Natural killer cell (primary cell): ENCODE data around the gene MIF4GD. TPM values are rescaled to one million over a fixed set of nuclear protein-coding genes. Genes with fewer than 3 reads are reported as not detected.

ENCODE experiments used
- ATAC-seq, 3 donors: fragments of 150-1000 bp in 2 of 3; fragments of 200-7000 bp in 1 of 3; cut with Tn5 transposase; 1 replicate in 1 of 3; 2 replicates in 2 of 3; pipeline ENCODE4 v1.10.0; 2021; ENCODE audit warnings: mild to moderate bottlenecking in 2 of 3, moderate library complexity in 2 of 3
- DNase-seq, 2 donors: peaks; one replicate each; pipeline versions ENCODE4 v3.0.0 to v3.0.0-alpha.2; 2013 to 2021; ENCODE audit warnings: mixed read lengths in 1 of 2
- H3K27ac ChIP-seq: one replicate; pipeline ENCODE4 v1.5.1; 2013; ENCODE audit warnings: mild to moderate bottlenecking, low read length
- H3K27me3 ChIP-seq: one replicate; pipeline ENCODE4 v1.6.1; 2013; ENCODE audit warnings: low read length; ENCODE audit not compliant: control insufficient read depth, insufficient read depth
- H3K36me3 ChIP-seq: one replicate; pipeline ENCODE4 v1.6.1; 2013; ENCODE audit warnings: low read length; ENCODE audit not compliant: control insufficient read depth, insufficient read depth
- H3K4me1 ChIP-seq: one replicate; pipeline ENCODE4 v1.6.1; 2013; ENCODE audit warnings: low read length; ENCODE audit not compliant: control insufficient read depth, insufficient read depth
- H3K4me3 ChIP-seq: one replicate; pipeline ENCODE4 v1.5.1; 2013; ENCODE audit warnings: low read length
- H3K9me3 ChIP-seq: one replicate; pipeline ENCODE4 v1.6.1; 2013; ENCODE audit warnings: low read length; ENCODE audit not compliant: control insufficient read depth, insufficient read depth
- H3K27ac Mint-ChIP-seq, 2 donors: one replicate each; pipeline ENCODE4 v1.8.0; 2022; ENCODE audit warnings: mild to moderate bottlenecking in 2 of 2, mixed read lengths in 2 of 2, moderate library complexity in 1 of 2
- H3K27me3 Mint-ChIP-seq, 2 donors: one replicate each; pipeline ENCODE4 v1.8.0; 2022; ENCODE audit warnings: low read depth in 2 of 2, mixed read lengths in 2 of 2
- H3K36me3 Mint-ChIP-seq: one replicate; pipeline ENCODE4 v1.8.0; 2022; ENCODE audit warnings: mixed read lengths
- H3K4me1 Mint-ChIP-seq, 2 donors: one replicate each; pipeline ENCODE4 v1.8.0; 2022; ENCODE audit warnings: mixed read lengths in 2 of 2
- H3K4me3 Mint-ChIP-seq: one replicate; pipeline ENCODE4 v1.8.0; 2022; ENCODE audit warnings: mild to moderate bottlenecking, moderate library complexity, mixed read lengths
- H3K9me3 Mint-ChIP-seq, 2 donors: one replicate each; pipeline ENCODE4 v1.8.0; 2022; ENCODE audit warnings: mixed read lengths in 2 of 2
- CTCF ChIP-seq: fragments of 200-600 bp; IDR thresholded peaks from one replicate; pipeline ENCODE4 v1.8.0; 2022; ENCODE audit warnings: antibody characterized with exemption
- WGBS: methylation state at CpG from one replicate; pipeline ENCODE4 v1.1.7; 2013; ENCODE audit warnings: missing lambda C conversion rate; ENCODE audit not compliant: insufficient coverage; 5-methylcytosine and 5-hydroxymethylcytosine counted together
- intact Hi-C: fragments of 100-400 bp; cut with micrococcal nuclease; formaldehyde crosslinking; loops from one replicate; pipeline ENCODE4 v1.14.2; 2022
- total RNA-seq, 4 donors: library from RNA; stranded (reverse); fragments of 120-200 nt in 1 of 4; gene quantifications; one replicate each; pipeline versions ENCODE4 v1.2.3 to v1.2.4, GENCODE V29; 2013 to 2022

Gene MIF4GD
- total RNA-seq, 3 donors from 2014 or later (not counting 1 experiment from before 2014, with no cell fraction given), result 44.5 to 56.9 (median 50.3) TPM

- ATAC-seq (no peak), DNase-seq (no peak)
- Mint-ChIP-seq H3K4me1 (peaks cover 66 to 67% of the 10 kb centered on the region in 2 donors), H3K27me3 (no peaks in the 10 kb centered on the region), H3K36me3 (no peaks in the 10 kb centered on the region), H3K9me3 (no peaks in the 10 kb centered on the region), H3K27ac (peak overlapping the region; percentile 16 to 30), H3K4me3 (no peak overlapping the region)
- Histone ChIP-seq H3K4me3 (no peak overlapping the region), H3K27ac (peak overlapping the region; percentile 35), H3K4me1 (peaks cover 23% of the 10 kb centered on the region), H3K27me3 (no peaks in the 10 kb centered on the region), H3K9me3 (no peaks in the 10 kb centered on the region), H3K36me3 (no peaks in the 10 kb centered on the region)
- WGBS, result 91% methylated on average over 8 of the region's 8 CpGs
- intact Hi-C loops, result no loop called here
- no peak for TF ChIP-seq CTCF
Observed at GRCh38 chr17:75252039-75252816, 18.8 kb downstream of the MIF4GD start.

GRCh38 chr17:75250009-75250471, 21.0 kb downstream of the MIF4GD start:
- H3K27me3 Mint-ChIP-seq, result no peaks in the 10 kb centered on the region
- WGBS, result 51% methylated on average over 11 of the region's 11 CpGs
- intact Hi-C loops, result no loop called here
- no peak for ATAC-seq
- H3K36me3 Mint-ChIP-seq, result no peaks in the 10 kb centered on the region
- peak overlapping the region; percentile 28 to 62 for H3K27ac Mint-ChIP-seq
- H3K9me3 ChIP-seq, result no peaks in the 10 kb centered on the region
- peak in 1 of 2 donors; percentile 65 for DNase-seq
- H3K27ac ChIP-seq, result no peak overlapping the region
- no peak for TF ChIP-seq CTCF
- peaks cover 44 to 45% of the 10 kb centered on the region in 2 donors for H3K4me1 Mint-ChIP-seq
- H3K4me3 Mint-ChIP-seq, result no peak overlapping the region
- H3K36me3 ChIP-seq, result peaks cover 17% of the 10 kb centered on the region
- peaks cover 26% of the 10 kb centered on the region for H3K4me1 ChIP-seq
- no peaks in the 10 kb centered on the region for H3K9me3 Mint-ChIP-seq
- H3K27me3 ChIP-seq, result no peaks in the 10 kb centered on the region
- H3K4me3 ChIP-seq, result no peak overlapping the region

- Mint-ChIP-seq H3K36me3 (no peaks in the 10 kb centered on the region), H3K4me3 (no peak overlapping the region), H3K4me1 (peaks cover 41 to 42% of the 10 kb centered on the region in 2 donors), H3K9me3 (no peaks in the 10 kb centered on the region), H3K27me3 (no peaks in the 10 kb centered on the region), H3K27ac (peak overlapping the region; percentile 28 to 62)
- H3K27me3 ChIP-seq, result no peaks in the 10 kb centered on the region
- peaks cover 22% of the 10 kb centered on the region for H3K36me3 ChIP-seq
- no peak for TF ChIP-seq CTCF
- WGBS, result 74% methylated on average over 4 of the region's 4 CpGs
- peaks cover 31% of the 10 kb centered on the region for H3K4me1 ChIP-seq
- no peak overlapping the region for H3K27ac ChIP-seq
- no peaks in the 10 kb centered on the region for H3K9me3 ChIP-seq
- no peak for ATAC-seq
- intact Hi-C loops, result no loop called here
- no peak for DNase-seq
- no peak overlapping the region for H3K4me3 ChIP-seq
Observed at GRCh38 chr17:75249564-75249963, 21.5 kb downstream of the MIF4GD start.
